GM12872 (cell line): ENCODE measurements around the gene CBX5.

Experiments used
- CTCF ChIP-seq: IDR thresholded peaks from 3 replicates; pipeline ENCODE4 v1.5.1; 2011; ENCODE audit warnings: low read depth, mild to moderate bottlenecking, low read length, moderate library complexity; ENCODE audit not compliant: insufficient read depth

CBX5 gene

GRCh38 chr12:54200412-54200811 lies 79.5 kb downstream of the CBX5 start:
- TF ChIP-seq CTCF, result no peak

- TF ChIP-seq CTCF, result no peak
Observed at GRCh38 chr12:54199917-54200316, 80.0 kb downstream of the CBX5 start.

DNA sequence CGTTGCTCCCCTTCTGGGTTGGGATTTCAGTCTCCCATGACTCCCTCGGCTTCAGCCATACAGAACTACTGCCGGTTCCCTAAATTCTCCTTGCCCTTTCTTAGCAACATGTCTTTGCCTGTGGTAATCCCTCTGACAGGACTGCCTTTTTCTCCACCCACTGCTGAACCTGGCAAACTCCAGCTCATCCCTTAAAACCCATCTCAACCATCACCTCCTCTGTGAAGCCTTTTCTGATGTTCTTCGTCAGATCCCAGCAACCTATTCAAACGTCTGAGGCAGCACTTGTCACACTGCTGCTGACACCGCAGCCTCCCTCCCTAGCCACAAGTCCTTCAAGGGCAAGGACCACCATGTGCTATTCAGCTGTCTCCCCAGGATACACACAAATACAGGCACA lies 80.9 kb downstream of the CBX5 start:
- no peak for TF ChIP-seq CTCF

- no peak for TF ChIP-seq CTCF
Observed at GRCh38 chr12:54197431-54197909, 82.5 kb downstream of the CBX5 start.

- TF ChIP-seq CTCF, result no peak
Observed at GRCh38 chr12:54197010-54197409, 82.9 kb downstream of the CBX5 start.

DNA sequence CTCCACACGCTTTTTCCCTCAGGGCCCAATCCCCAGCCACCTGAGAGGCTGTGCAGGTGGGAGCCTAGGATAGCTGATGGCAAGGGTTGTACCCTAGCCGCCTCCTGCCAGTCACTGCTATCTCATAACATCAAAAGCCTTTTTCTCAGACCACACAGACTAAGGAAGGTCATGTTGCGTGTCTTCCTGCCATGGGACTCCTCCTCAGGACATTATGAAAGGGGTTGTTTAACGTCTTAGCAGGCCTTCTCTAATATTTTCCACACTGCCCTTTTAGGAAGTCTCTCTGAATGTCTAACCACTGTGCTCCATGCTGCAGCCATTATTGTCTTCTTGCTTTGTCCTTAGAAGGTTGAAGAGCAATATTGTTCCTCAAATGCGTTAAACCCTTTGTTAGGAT lies 83.5 kb downstream of the CBX5 start:
- no peak for TF ChIP-seq CTCF

DNA sequence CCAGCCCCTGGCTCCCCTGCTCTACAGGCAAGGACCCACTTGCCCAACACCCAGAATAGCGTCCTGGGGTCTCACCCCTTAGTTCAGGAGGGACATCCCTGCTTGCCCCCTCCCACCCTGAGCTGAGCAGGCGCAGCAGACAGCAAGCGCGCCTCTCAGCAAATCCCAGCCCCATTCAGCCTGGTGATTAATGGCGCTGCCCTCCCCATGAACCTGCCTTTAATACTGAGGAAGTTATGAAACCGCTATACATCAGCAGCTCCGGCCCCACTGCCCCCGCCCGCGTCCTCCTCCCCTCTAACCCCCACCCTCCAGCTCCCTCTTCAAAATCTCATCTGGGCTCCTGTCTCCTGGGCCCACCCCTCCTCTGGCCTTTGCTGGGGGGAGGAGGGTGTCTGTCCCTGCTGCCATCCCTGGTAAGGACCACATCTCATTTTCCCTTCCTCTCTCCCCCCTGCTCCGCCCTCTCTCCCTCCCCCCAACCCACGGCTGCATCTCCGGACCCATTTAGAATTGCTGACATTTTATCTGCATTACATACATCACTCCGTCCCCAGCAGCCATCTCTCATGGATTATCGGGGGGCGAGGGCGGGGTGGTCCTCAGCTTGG lies 84.1 kb downstream of the CBX5 start:
- TF ChIP-seq CTCF, result no peak
